Neural cell (in vitro differentiated cells): Measurements from ENCODE around the gene KANK4.

Experiments
- EP300 ChIP-seq: fragments of 450-650 bp; conservative IDR thresholded peaks from 2 replicates; pipeline ENCODE4 v1.6.1; 2014; ENCODE audit warnings: antibody characterized with exemption, mild to moderate bottlenecking, moderate library complexity; ENCODE audit not compliant: poor library complexity, severe bottlenecking
- EZH2 ChIP-seq: fragments of 200-600, 300-800 bp; shearing (Covaris generic), sonication (generic); IDR thresholded peaks from 2 replicates; pipeline ENCODE4 v1.6.1; 2014; ENCODE audit warnings: antibody characterized with exemption, low read length, borderline replicate concordance, mild to moderate bottlenecking; ENCODE audit not compliant: insufficient read depth, poor library complexity, severe bottlenecking
- MXI1 ChIP-seq: fragments of 450-650 bp; conservative IDR thresholded peaks from 2 replicates; pipeline ENCODE4 v1.6.1; 2014; ENCODE audit warnings: antibody characterized with exemption, mild to moderate bottlenecking; ENCODE audit not compliant: poor library complexity, severe bottlenecking
- POLR2AphosphoS5 ChIP-seq: IDR thresholded peaks from 2 replicates; pipeline ENCODE4 v1.6.1; 2012
- RAD21 ChIP-seq: fragments of 450-650 bp; conservative IDR thresholded peaks from 2 replicates; pipeline ENCODE4 v1.6.1; 2014; ENCODE audit warnings: antibody characterized with exemption, mild to moderate bottlenecking, moderate library complexity
- TAF1 ChIP-seq: IDR thresholded peaks from 2 replicates; pipeline ENCODE4 v1.6.1; 2012; ENCODE audit warnings: low read depth
- TF ChIP-seq, protein P1 (sequence below): fragments of 450-650 bp; IDR thresholded peaks from 2 replicates; pipeline ENCODE4 v1.5.1; 2014; ENCODE audit warnings: antibody characterized with exemption, mild to moderate bottlenecking, moderate library complexity; ENCODE audit not compliant: poor library complexity, severe bottlenecking

DNA sequence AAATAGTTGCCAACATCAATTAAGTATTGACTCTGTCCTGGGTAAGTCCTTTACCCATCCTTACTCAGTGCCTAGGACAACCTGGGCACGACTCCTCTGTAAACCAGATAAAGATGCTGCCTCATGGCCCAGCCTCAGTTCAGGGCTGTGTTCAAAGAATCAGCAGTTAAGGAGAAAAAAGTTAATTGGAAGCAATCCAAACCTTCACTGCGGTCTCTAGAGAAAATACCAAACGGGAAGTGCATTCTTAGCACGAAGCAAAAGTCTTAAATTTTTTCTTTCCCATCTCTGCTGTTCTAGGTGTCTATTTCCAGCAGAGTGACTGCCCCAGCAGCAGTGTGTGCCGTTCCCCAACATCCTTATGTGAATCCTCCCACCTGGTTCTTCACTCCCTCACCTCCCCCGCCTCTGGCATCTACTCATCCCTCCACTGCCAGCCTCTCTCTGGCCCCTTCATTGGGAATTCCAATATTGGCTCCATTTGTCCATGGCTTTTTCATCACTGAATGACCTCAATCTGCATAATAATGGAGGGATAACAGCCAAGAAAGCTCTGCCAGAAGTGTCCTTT is 23.2 kb downstream of the KANK4 start:
- no peak for TF ChIP-seq EP300
- TF ChIP-seq, protein P1, sequence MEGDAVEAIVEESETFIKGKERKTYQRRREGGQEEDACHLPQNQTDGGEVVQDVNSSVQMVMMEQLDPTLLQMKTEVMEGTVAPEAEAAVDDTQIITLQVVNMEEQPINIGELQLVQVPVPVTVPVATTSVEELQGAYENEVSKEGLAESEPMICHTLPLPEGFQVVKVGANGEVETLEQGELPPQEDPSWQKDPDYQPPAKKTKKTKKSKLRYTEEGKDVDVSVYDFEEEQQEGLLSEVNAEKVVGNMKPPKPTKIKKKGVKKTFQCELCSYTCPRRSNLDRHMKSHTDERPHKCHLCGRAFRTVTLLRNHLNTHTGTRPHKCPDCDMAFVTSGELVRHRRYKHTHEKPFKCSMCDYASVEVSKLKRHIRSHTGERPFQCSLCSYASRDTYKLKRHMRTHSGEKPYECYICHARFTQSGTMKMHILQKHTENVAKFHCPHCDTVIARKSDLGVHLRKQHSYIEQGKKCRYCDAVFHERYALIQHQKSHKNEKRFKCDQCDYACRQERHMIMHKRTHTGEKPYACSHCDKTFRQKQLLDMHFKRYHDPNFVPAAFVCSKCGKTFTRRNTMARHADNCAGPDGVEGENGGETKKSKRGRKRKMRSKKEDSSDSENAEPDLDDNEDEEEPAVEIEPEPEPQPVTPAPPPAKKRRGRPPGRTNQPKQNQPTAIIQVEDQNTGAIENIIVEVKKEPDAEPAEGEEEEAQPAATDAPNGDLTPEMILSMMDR: no peak
- no peak for TF ChIP-seq RAD21
- no peak for TF ChIP-seq TAF1
- no peak for TF ChIP-seq EZH2
- TF ChIP-seq POLR2AphosphoS5: no peak
- no peak for TF ChIP-seq MXI1
